DMS53 (cell line): ENCODE measurements around the gene RGS8.
A peak's percentile ranks its signal among the peaks of the same experiment; 100 is the strongest.

ENCODE experiments used
- DNase-seq: peaks from one replicate; lab custom pipeline; 2025; lab: John Stamatoyannopoulos, UW

RGS8 gene

DNA sequence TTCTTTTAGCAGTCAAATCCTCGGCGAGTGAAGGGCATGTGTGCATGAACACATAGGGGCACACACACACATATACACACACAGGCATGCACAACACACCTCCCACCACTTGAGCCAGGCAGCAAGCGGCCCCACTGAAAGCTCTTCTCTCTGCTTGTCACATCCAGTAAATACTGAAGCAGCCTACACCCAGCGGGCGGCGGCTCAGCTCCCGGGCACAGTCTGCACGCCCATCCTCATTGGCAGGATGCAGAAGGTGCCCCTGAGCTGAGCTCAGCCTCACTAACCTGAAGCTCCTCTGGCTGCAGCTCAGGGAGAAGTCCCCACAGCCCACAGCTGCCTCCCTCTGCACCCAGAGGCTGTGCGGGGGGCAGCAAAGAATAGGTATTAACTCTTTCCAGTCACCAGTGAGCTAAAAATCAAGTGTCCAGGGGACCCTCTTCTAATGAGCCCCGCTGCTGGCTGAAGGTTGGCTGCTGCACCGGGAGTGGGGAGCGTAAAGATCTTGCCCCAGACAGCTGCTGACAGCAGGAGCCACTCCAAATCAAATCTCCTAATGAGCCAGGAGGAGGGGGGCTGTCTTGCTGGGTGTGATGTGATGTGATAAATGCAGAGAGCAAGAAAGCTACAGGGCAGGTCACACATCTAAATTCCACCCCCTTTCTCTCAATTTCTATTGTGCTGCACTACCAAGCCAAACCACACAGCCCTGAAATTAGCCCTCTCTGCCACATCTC lies 12.5 kb downstream of the RGS8 start:
- no peak for DNase-seq

DNA sequence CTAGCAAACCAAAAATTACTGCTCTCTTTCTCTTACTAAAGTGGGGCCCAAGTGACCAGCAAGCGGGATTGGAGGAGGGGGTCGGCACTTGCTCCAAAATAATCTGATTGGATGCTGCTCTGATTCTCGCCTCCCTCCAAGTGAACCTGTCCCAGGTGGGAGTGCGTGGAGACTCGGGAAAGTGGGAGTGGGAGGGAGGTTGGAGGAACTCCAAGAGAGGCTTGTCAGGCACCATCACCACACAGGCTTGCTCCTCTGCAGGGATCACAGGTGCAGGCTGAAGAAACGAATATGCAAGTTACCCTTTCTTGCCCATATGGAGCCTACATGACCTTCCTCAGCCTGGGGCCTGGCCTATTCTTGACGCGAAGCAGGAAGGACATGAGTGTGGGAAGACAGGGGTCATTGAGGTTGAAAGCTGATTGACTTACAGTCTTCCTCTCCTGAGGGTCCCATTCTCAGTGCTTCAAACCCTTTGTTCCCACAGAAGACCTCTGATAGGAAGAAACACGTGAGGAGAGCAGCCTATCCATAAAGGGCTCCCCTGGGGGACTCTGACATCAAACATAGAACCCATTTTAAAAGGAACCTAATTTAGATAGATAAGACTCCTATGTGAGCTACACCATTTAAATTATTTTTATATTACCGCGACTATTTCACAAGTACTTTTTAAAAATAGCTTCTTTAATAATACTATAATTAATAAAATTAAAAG lies 14.2 kb downstream of the RGS8 start:
- no peak for DNase-seq

DNA sequence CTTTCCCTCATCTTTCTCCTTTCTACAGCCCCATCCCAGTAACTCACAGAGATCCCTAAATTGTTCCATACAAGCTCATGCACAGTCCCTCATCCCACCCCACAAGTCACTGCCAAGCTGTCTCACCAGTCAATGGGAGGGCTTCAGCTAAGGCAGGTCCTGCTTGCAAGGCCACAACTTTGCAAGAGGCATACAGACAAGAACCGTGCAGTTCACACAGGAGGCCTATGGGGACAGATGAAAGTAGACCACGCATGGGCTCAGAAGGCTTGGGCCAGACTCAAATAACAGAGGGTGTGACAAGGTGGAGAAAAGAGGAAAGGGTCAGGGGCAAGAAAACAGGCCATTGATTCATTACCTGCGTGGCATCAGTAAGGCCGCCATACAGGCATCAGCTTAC lies 15.1 kb downstream of the RGS8 start:
- DNase-seq = no peak

GRCh38 chr1:182668521-182669054 lies 15.8 kb downstream of the RGS8 start:
- DNase-seq = no peak

DNA sequence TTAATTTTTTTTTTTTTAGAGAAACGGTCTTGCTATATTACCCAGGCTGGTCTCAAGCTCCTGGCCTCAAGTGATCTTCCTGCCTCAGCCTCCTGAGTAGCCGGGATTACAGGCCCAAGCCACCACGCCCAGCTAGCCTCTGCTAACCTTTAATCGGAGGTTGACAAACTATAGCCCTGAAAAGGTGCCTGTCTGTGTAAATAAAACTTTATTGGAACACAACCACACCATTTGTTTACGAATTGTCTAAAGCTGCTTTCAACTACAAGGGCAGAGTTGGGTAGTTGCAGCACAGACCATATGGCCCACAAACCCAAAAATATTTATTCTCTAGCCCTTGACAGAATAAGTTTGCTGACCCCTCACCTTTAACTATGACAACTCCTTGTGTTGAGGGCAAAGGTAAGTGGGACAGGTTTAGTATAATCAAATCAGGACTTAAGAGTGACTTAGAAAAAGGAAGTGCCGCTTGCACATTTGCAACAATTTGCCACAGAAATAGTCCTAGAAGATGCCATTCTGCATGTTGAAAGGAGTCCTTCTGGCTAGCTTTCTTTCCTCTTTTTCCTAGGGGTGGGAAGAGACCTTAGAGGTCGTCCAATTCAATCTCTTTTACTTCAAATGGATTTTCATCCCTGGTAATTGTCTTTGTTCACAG lies 16.4 kb downstream of the RGS8 start:
- no peak for DNase-seq

DNA sequence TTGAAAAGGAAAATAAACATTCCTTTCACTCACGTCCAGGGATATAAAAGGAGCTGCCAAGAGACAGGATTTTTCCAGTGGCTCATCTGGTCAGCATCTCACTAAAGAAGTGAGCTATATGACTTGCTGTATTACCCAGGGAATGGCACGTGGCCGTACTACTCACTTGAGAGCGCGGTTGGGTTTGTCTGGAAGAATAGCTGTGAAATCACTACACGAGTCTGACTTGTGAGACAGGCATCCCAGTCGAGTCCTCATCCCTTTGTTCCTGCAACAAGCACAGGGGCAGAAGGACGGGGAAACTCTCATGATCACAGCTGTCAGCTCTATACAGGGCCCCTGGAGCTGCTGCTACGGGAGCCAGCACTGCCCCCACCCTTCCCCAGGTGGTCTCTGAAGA lies 17.7 kb downstream of the RGS8 start:
- no peak for DNase-seq

- DNase-seq = no peak
These were observed 20.1 kb downstream of the RGS8 start for GRCh38 chr1:182664296-182664695.

GRCh38 chr1:182662956-182663355 lies 21.4 kb downstream of the RGS8 start:
- DNase-seq = no peak

- DNase-seq = peak; percentile 38
These were observed 22.1 kb downstream of the RGS8 start for GRCh38 chr1:182662121-182662890.

DNA sequence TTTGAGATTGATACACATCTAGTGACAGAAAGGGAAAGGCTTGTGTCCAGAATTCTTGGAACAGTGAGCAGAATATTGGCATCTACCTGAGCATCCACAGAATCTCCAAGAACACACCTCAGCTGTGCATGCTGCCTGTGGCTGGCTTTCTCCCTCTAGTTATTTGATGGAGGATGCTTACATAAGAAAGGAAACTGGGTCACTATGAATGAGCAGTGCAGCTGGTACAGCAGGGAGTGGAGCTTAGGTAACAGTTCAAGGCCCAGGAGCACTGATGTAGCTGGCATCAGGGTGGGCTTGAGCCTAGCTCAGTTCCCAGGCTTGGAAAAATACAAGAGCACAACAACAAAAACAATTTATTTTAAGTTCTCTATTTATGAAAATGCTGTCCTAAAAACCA lies 26.3 kb downstream of the RGS8 start:
- no peak for DNase-seq

GRCh38 chr1:182656842-182657397 lies 27.5 kb downstream of the RGS8 start:
- no peak for DNase-seq

DNA sequence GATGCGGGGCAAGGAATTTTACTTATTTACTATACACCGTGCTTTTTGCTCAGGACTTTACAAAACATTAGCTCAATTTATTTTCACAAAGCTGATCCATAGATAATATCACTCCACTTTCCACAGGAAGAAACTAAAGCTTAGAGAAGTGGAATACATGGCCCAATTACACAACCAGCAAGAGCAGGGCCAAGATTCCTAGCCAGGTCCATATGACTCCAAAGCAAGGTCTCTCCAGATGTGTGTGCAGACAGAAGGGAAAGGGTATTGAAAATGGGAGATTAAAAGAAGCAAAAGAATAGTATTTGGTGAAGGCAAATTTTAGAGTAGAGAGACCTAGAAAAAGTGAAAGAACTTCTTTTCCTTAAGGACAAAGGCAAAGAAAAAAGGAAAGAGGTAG lies 30.4 kb downstream of the RGS8 start:
- DNase-seq = no peak

- DNase-seq = no peak
These were observed 31.5 kb downstream of the RGS8 start for GRCh38 chr1:182652933-182653332.

GRCh38 chr1:182651339-182651724 lies 33.1 kb downstream of the RGS8 start:
- DNase-seq = no peak

- no peak for DNase-seq
These were observed 33.6 kb downstream of the RGS8 start for GRCh38 chr1:182650678-182651338.

- DNase-seq = no peak
These were observed 35.3 kb downstream of the RGS8 start for GRCh38 chr1:182649041-182649440.

- DNase-seq = peak; percentile 57
These were observed 37.6 kb downstream of the RGS8 start for GRCh38 chr1:182646739-182647138.

GRCh38 chr1:182644886-182645285 lies 39.5 kb downstream of the RGS8 start:
- DNase-seq = no peak

GRCh38 chr1:182643699-182644098 lies 40.7 kb downstream of the RGS8 start:
- peak; percentile 24 for DNase-seq

GRCh38 chr1:182642461-182642860 lies 41.9 kb downstream of the RGS8 start:
- no peak for DNase-seq

- DNase-seq = no peak
These were observed 42.8 kb downstream of the RGS8 start for GRCh38 chr1:182641561-182641960.
